ENCODE data around the gene INPP4B.

INPP4B gene

GRCh38 chr4:142348613-142349021, 497.5 kb downstream of the INPP4B start:
- no peak overlapping the region for H3K4me3 ChIP-seq (ENCODE audit: low read length)
- DNase-seq (ENCODE audit: low read depth, low spot score): no peak

- no peak for DNase-seq (ENCODE audit: low read depth, low spot score)
- H3K4me3 ChIP-seq (ENCODE audit: low read length): no peak overlapping the region
These were observed 498.9 kb downstream of the INPP4B start for GRCh38 chr4:142347241-142347640.

GRCh38 chr4:142345924-142346323, 500.2 kb downstream of the INPP4B start:
- H3K4me3 ChIP-seq (ENCODE audit: low read length): no peak overlapping the region
- no peak for DNase-seq (ENCODE audit: low read depth, low spot score)

GRCh38 chr4:142341268-142341667, 504.8 kb downstream of the INPP4B start:
- no peak overlapping the region for H3K4me3 ChIP-seq (ENCODE audit: low read length)
- no peak for DNase-seq (ENCODE audit: low read depth, low spot score)

GRCh38 chr4:142339053-142339452, 507.0 kb downstream of the INPP4B start:
- H3K4me3 ChIP-seq (ENCODE audit: low read length): no peak overlapping the region
- DNase-seq (ENCODE audit: low read depth, low spot score): no peak

GRCh38 chr4:142336251-142336934, 509.7 kb downstream of the INPP4B start:
- DNase-seq (ENCODE audit: low read depth, low spot score): no peak
- H3K4me3 ChIP-seq (ENCODE audit: low read length): no peak overlapping the region

GRCh38 chr4:142334931-142335330, 511.2 kb downstream of the INPP4B start:
- no peak overlapping the region for H3K4me3 ChIP-seq (ENCODE audit: low read length)
- no peak for DNase-seq (ENCODE audit: low read depth, low spot score)

- DNase-seq (ENCODE audit: low read depth, low spot score): no peak
- no peak overlapping the region for H3K4me3 ChIP-seq (ENCODE audit: low read length)
These were observed 514.5 kb downstream of the INPP4B start for GRCh38 chr4:142331646-142332045.

- DNase-seq (ENCODE audit: low read depth, low spot score): no peak
- no peak overlapping the region for H3K4me3 ChIP-seq (ENCODE audit: low read length)
These were observed 515.0 kb downstream of the INPP4B start for GRCh38 chr4:142331132-142331531.

- no peak for DNase-seq (ENCODE audit: low read depth, low spot score)
- no peak overlapping the region for H3K4me3 ChIP-seq (ENCODE audit: low read length)
These were observed 515.8 kb downstream of the INPP4B start for GRCh38 chr4:142330311-142330710.

GRCh38 chr4:142329313-142329712, 516.8 kb downstream of the INPP4B start:
- DNase-seq (ENCODE audit: low read depth, low spot score): no peak
- H3K4me3 ChIP-seq (ENCODE audit: low read length): no peak overlapping the region

GRCh38 chr4:142326181-142326580, 519.9 kb downstream of the INPP4B start:
- no peak for DNase-seq (ENCODE audit: low read depth, low spot score)
- no peak overlapping the region for H3K4me3 ChIP-seq (ENCODE audit: low read length)

- DNase-seq (ENCODE audit: low read depth, low spot score): no peak
- H3K4me3 ChIP-seq (ENCODE audit: low read length): no peak overlapping the region
These were observed 521.5 kb downstream of the INPP4B start for GRCh38 chr4:142324572-142324971.

GRCh38 chr4:142322996-142323395, 523.1 kb downstream of the INPP4B start:
- H3K4me3 ChIP-seq (ENCODE audit: low read length): no peak overlapping the region
- DNase-seq (ENCODE audit: low read depth, low spot score): no peak

- no peak overlapping the region for H3K4me3 ChIP-seq (ENCODE audit: low read length)
- DNase-seq (ENCODE audit: low read depth, low spot score): no peak
These were observed 527.8 kb downstream of the INPP4B start for GRCh38 chr4:142318280-142318679.

- no peak overlapping the region for H3K4me3 ChIP-seq (ENCODE audit: low read length)
- no peak for DNase-seq (ENCODE audit: low read depth, low spot score)
These were observed 529.2 kb downstream of the INPP4B start for GRCh38 chr4:142316913-142317312.

GRCh38 chr4:142316025-142316424, 530.1 kb downstream of the INPP4B start:
- DNase-seq (ENCODE audit: low read depth, low spot score): no peak
- H3K4me3 ChIP-seq (ENCODE audit: low read length): no peak overlapping the region

GRCh38 chr4:142314686-142315085, 531.4 kb downstream of the INPP4B start:
- DNase-seq (ENCODE audit: low read depth, low spot score): no peak
- H3K4me3 ChIP-seq (ENCODE audit: low read length): no peak overlapping the region

- no peak overlapping the region for H3K4me3 ChIP-seq (ENCODE audit: low read length)
- DNase-seq (ENCODE audit: low read depth, low spot score): no peak
These were observed 531.9 kb downstream of the INPP4B start for GRCh38 chr4:142314247-142314646.

- DNase-seq (ENCODE audit: low read depth, low spot score): no peak
- no peak overlapping the region for H3K4me3 ChIP-seq (ENCODE audit: low read length)
These were observed 533.7 kb downstream of the INPP4B start for GRCh38 chr4:142312391-142312790.

GRCh38 chr4:142311916-142312315, 534.2 kb downstream of the INPP4B start:
- no peak overlapping the region for H3K4me3 ChIP-seq (ENCODE audit: low read length)
- no peak for DNase-seq (ENCODE audit: low read depth, low spot score)
